SK-N-SH (cell line): Measurements from ENCODE around the gene BNIPL. TPM values are rescaled to one million over a fixed set of nuclear protein-coding genes. Genes with fewer than 3 reads are reported as not detected.

Source experiments
- CTCF ChIA-PET: fragments of 300-600, 350-600 bp; formaldehyde crosslinking; extraction: SDS; loops from one replicate; lab custom pipeline; 2021; lab: Yijun Ruan, JAX
- POLR2A ChIA-PET: fragments of 350-600 bp; sonication (Branson Sonifier 250); formaldehyde crosslinking; extraction: SDS; loops from one replicate; lab custom pipeline; 2020; ENCODE audit warnings: antibody characterized with exemption, inconsistent platforms; lab: Yijun Ruan, JAX
- DNase-seq: peaks from one replicate; pipeline ENCODE4 v3.0.0; 2012
- H2AFZ ChIP-seq: fragments of 200-600 bp; sonication (generic); 2 replicates; pipeline ENCODE4 v1.8.1; 2016; ENCODE audit warnings: antibody characterized with exemption, mild to moderate bottlenecking, low read depth
- H3F3A ChIP-seq: fragments of 200-600 bp; sonication (generic); replicated peaks from 2 replicates; pipeline ENCODE3; 2016; ENCODE audit warnings: antibody characterized with exemption, mild to moderate bottlenecking; ENCODE audit not compliant: insufficient read depth
- H3K27ac ChIP-seq, 2 experiments: fragments of 200-500 bp in 1 of 2; fragments of 200-600 bp in 1 of 2; sonication (Bioruptor generic) in 1 of 2; sonication (generic), shearing (Covaris generic) in 1 of 2; 2 replicates each; pipeline versions ENCODE4 v1.5.1 to v1.6.1; 2014 to 2016; ENCODE audit warnings: low read depth in 2 of 2, inconsistent platforms in 1 of 2, low read length in 1 of 2, mild to moderate bottlenecking in 1 of 2, mixed read lengths in 1 of 2
- H3K27me3 ChIP-seq: fragments of 200-600 bp; sonication (generic), shearing (Covaris generic); 2 replicates; pipeline ENCODE4 v1.6.1; 2016; ENCODE audit warnings: mixed run types; ENCODE audit not compliant: insufficient read depth
- H3K36me3 ChIP-seq, 2 experiments: fragments of 200-500 bp in 1 of 2; fragments of 200-600 bp in 1 of 2; sonication (Bioruptor generic) in 1 of 2; sonication (generic) in 1 of 2; replicated peaks in 1 of 2; 2 replicates each; pipeline versions ENCODE3 to v1.5.1; 2014 to 2016; ENCODE audit warnings: low read length in 1 of 2, mild to moderate bottlenecking in 1 of 2; ENCODE audit not compliant: insufficient read depth in 2 of 2, control insufficient read depth in 1 of 2
- H3K4me1 ChIP-seq, 2 experiments: fragments of 200-500 bp in 1 of 2; fragments of 200-600 bp in 1 of 2; sonication (Bioruptor generic) in 1 of 2; sonication (generic), shearing (Covaris generic) in 1 of 2; 2 replicates each; pipeline versions ENCODE4 v1.5.1 to v1.6.1; 2014 to 2016; ENCODE audit warnings: low read depth in 1 of 2, low read length in 1 of 2, mixed run types in 1 of 2; ENCODE audit not compliant: insufficient read depth in 2 of 2, control insufficient read depth in 1 of 2
- H3K4me2 ChIP-seq: fragments of 200-600 bp; sonication (generic), shearing (Covaris generic); 2 replicates; pipeline ENCODE4 v1.6.1; 2017; ENCODE audit warnings: mixed run types
- H3K4me3 ChIP-seq, 2 experiments: fragments of 200-500 bp in 1 of 2; fragments of 200-600 bp in 1 of 2; sonication (Bioruptor generic) in 1 of 2; sonication (generic), shearing (Covaris generic) in 1 of 2; 2 replicates each; pipeline versions ENCODE4 v1.5.1 to v1.8.1; 2014 to 2016; ENCODE audit warnings: low read depth in 2 of 2, inconsistent platforms in 1 of 2, low read length in 1 of 2, mild to moderate bottlenecking in 1 of 2, mixed read lengths in 1 of 2, moderate library complexity in 1 of 2
- H3K79me2 ChIP-seq: fragments of 200-600 bp; sonication (generic); 2 replicates; pipeline ENCODE4 v1.8.1; 2017; ENCODE audit warnings: mild to moderate bottlenecking; ENCODE audit not compliant: insufficient read depth
- H3K9ac ChIP-seq: fragments of 200-600 bp; sonication (generic); 2 replicates; pipeline ENCODE4 v1.6.1; 2017; ENCODE audit warnings: mixed run types
- H3K9me2 ChIP-seq: fragments of 200-600 bp; sonication (generic); 2 replicates; pipeline ENCODE4 v1.6.1; 2017; ENCODE audit warnings: mixed run types
- H3K9me3 ChIP-seq: fragments of 200-600 bp; sonication (generic); 2 replicates; pipeline ENCODE4 v1.6.1; 2017; ENCODE audit warnings: mixed run types, mild to moderate bottlenecking, moderate library complexity
- H4K20me1 ChIP-seq: fragments of 200-600 bp; sonication (generic); 2 replicates; pipeline ENCODE4 v1.6.1; 2017; ENCODE audit warnings: mild to moderate bottlenecking, mixed run types; ENCODE audit not compliant: insufficient read depth
- ELF1 ChIP-seq: IDR thresholded peaks from 2 replicates; pipeline ENCODE4 v1.4.0; 2012
- FOSL2 ChIP-seq: IDR thresholded peaks from 2 replicates; pipeline ENCODE4 v1.4.0; 2012; ENCODE audit warnings: low read depth, mild to moderate bottlenecking, moderate library complexity, borderline replicate concordance
- GABPA ChIP-seq: IDR thresholded peaks from 2 replicates; pipeline ENCODE4 v1.4.0; 2012; ENCODE audit warnings: low read depth, mild to moderate bottlenecking
- IRF3 ChIP-seq: fragments of 150-350 bp; IDR thresholded peaks from 2 replicates; pipeline ENCODE4 v1.6.1; 2016; ENCODE audit warnings: mild to moderate bottlenecking, low read depth, low read length
- JUND ChIP-seq: IDR thresholded peaks from 2 replicates; pipeline ENCODE4 v1.4.0; 2012
- MAX ChIP-seq: IDR thresholded peaks from 2 replicates; pipeline ENCODE4 v1.4.0; 2012; ENCODE audit warnings: low read depth
- MXI1 ChIP-seq: IDR thresholded peaks from 2 replicates; pipeline ENCODE4 v1.6.1; 2012; ENCODE audit warnings: mild to moderate bottlenecking, low read depth, low read length, improper control_type of control experiment
- NFIC ChIP-seq: IDR thresholded peaks from 2 replicates; pipeline ENCODE4 v1.4.0; 2012; ENCODE audit warnings: borderline replicate concordance
- POLR2AphosphoS5 ChIP-seq: IDR thresholded peaks from 2 replicates; pipeline ENCODE4 v1.6.1; 2012; ENCODE audit warnings: low read depth, low read length
- RAD21 ChIP-seq: IDR thresholded peaks from 2 replicates; pipeline ENCODE4 v1.6.1; 2012; ENCODE audit warnings: mild to moderate bottlenecking, low read length
- RCOR1 ChIP-seq: fragments of 150-350 bp; IDR thresholded peaks from 2 replicates; pipeline ENCODE4 v1.6.1; 2017; ENCODE audit warnings: antibody characterized with exemption, low read length
- RFX5 ChIP-seq: IDR thresholded peaks from 2 replicates; pipeline ENCODE4 v1.6.1; 2012; ENCODE audit warnings: mild to moderate bottlenecking, improper control_type of control experiment, low read length
- RXRA ChIP-seq: IDR thresholded peaks from 2 replicates; pipeline ENCODE4 v1.4.0; 2012; ENCODE audit warnings: low read depth, mild to moderate bottlenecking, borderline replicate concordance
- SIN3A ChIP-seq: IDR thresholded peaks from 2 replicates; pipeline ENCODE4 v1.6.1; 2012; ENCODE audit warnings: low read depth, mild to moderate bottlenecking, low read length, moderate library complexity, borderline replicate concordance
- TAF1 ChIP-seq: IDR thresholded peaks from 2 replicates; pipeline ENCODE4 v1.6.1; 2012; ENCODE audit warnings: low read depth, mild to moderate bottlenecking, low read length, moderate library complexity, borderline replicate concordance
- TCF12 ChIP-seq: IDR thresholded peaks from 2 replicates; pipeline ENCODE4 v1.4.0; 2012
- TEAD4 ChIP-seq: IDR thresholded peaks from 2 replicates; pipeline ENCODE4 v1.4.0; 2012; ENCODE audit warnings: mild to moderate bottlenecking, borderline replicate concordance; ENCODE audit not compliant: insufficient read depth
- YY1 ChIP-seq: IDR thresholded peaks from 2 replicates; pipeline ENCODE4 v1.4.0; 2012; ENCODE audit warnings: low read depth, mild to moderate bottlenecking
- WGBS: methylation state at CpG from one replicate; pipeline ENCODE4 v1.1.6; 2017; ENCODE audit warnings: low lambda C conversion rate; 5-methylcytosine and 5-hydroxymethylcytosine counted together
- polyA plus RNA-seq, 3 experiments: library from polyadenylated mRNA; depleted of rRNA; stranded (reverse); fragments of >200 nt; gene quantifications; 2 replicates each; pipeline ENCODE4 v1.2.3, GENCODE V29; 2012
- TF ChIP-seq, protein P1 (sequence below): IDR thresholded peaks from 2 replicates; pipeline ENCODE4 v1.6.1; 2012; ENCODE audit warnings: mild to moderate bottlenecking, low read depth, low read length, moderate library complexity
- TF ChIP-seq, protein P2 (sequence below): IDR thresholded peaks from 2 replicates; pipeline ENCODE4; 2012

The BNIPL gene
- polyA plus RNA-seq, 1 of the 3 experiments (the other 2 are of a cell fraction): 0.12 TPM

GRCh38 chr1:150987924-150988323 lies 48.5 kb upstream of the BNIPL start (continued):
- TF ChIP-seq, protein P1, sequence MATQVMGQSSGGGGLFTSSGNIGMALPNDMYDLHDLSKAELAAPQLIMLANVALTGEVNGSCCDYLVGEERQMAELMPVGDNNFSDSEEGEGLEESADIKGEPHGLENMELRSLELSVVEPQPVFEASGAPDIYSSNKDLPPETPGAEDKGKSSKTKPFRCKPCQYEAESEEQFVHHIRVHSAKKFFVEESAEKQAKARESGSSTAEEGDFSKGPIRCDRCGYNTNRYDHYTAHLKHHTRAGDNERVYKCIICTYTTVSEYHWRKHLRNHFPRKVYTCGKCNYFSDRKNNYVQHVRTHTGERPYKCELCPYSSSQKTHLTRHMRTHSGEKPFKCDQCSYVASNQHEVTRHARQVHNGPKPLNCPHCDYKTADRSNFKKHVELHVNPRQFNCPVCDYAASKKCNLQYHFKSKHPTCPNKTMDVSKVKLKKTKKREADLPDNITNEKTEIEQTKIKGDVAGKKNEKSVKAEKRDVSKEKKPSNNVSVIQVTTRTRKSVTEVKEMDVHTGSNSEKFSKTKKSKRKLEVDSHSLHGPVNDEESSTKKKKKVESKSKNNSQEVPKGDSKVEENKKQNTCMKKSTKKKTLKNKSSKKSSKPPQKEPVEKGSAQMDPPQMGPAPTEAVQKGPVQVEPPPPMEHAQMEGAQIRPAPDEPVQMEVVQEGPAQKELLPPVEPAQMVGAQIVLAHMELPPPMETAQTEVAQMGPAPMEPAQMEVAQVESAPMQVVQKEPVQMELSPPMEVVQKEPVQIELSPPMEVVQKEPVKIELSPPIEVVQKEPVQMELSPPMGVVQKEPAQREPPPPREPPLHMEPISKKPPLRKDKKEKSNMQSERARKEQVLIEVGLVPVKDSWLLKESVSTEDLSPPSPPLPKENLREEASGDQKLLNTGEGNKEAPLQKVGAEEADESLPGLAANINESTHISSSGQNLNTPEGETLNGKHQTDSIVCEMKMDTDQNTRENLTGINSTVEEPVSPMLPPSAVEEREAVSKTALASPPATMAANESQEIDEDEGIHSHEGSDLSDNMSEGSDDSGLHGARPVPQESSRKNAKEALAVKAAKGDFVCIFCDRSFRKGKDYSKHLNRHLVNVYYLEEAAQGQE: no peak
- TF ChIP-seq RAD21 (no peak), TEAD4 (no peak), POLR2AphosphoS5 (no peak)

DNA sequence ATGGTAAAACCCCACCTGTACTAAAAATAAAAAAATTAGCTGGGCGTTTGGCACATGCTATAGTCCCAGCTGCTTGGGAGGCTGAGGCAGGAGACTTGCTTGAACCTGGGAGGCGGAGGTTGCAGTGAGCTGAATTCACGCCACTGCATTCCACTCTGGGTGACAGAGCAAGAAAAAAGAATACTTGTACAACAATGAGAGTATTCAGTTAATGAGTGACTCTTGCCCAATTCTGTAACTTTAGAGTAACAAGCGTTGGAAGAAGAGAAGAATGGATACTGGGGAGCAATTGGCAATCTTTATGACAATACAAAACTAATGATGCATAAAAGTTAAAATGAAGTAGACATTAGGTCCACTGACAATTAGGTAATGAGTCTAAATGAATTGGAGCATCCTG lies 43.8 kb upstream of the BNIPL start:
- no peak for TF ChIP-seq GABPA
- TF ChIP-seq RFX5: no peak
- no peak for TF ChIP-seq MXI1
- no peak for TF ChIP-seq NFIC
- TF ChIP-seq TEAD4: no peak
- no peak for TF ChIP-seq SIN3A
- TF ChIP-seq ELF1: no peak
- no peak for TF ChIP-seq MAX
- TF ChIP-seq IRF3: no peak
- no peak for TF ChIP-seq YY1
- TF ChIP-seq TCF12: no peak
- TF ChIP-seq, protein P1: no peak
- TF ChIP-seq FOSL2: no peak
- TF ChIP-seq JUND: no peak
- no peak for TF ChIP-seq RXRA
- TF ChIP-seq TAF1: no peak
- TF ChIP-seq RCOR1: no peak
- TF ChIP-seq, protein P2, sequence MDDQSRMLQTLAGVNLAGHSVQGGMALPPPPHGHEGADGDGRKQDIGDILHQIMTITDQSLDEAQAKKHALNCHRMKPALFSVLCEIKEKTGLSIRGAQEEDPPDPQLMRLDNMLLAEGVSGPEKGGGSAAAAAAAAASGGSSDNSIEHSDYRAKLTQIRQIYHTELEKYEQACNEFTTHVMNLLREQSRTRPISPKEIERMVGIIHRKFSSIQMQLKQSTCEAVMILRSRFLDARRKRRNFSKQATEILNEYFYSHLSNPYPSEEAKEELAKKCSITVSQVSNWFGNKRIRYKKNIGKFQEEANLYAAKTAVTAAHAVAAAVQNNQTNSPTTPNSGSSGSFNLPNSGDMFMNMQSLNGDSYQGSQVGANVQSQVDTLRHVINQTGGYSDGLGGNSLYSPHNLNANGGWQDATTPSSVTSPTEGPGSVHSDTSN: no peak
- DNase-seq: no peak
- H2AFZ ChIP-seq: no peak overlapping the region
- H3F3A ChIP-seq: no peaks in the 10 kb centered on the region
- H3K27me3 ChIP-seq: no peaks in the 10 kb centered on the region
- no peaks in the 10 kb centered on the region for H3K9me2 ChIP-seq
- POLR2A ChIA-PET: no interaction called here
- no peaks in the 10 kb centered on the region for H3K79me2 ChIP-seq
- H3K9ac ChIP-seq: no peak overlapping the region
- no peaks in the 10 kb centered on the region for H3K9me3 ChIP-seq
- WGBS: 94% methylated on average over 4 of the region's 4 CpGs
- no peak overlapping the region for H3K4me2 ChIP-seq
- no peaks in the 10 kb centered on the region for H3K36me3 ChIP-seq
- H4K20me1 ChIP-seq: no peaks in the 10 kb centered on the region
- no peaks in the 10 kb centered on the region for H3K4me1 ChIP-seq
- CTCF ChIA-PET: interaction anchor here (0.6 to 15.9 kb wide), 3 partner anchors 12 to 71 kb away, joined by 3 to 371 read pairs (median 79); partner anchors contain the start of genes ANXA9, CERS2 and MINDY1
- no peak overlapping the region for H3K4me3 ChIP-seq
- H3K27ac ChIP-seq: no peak overlapping the region
